Measurements from ENCODE around the gene USP33. TPM values are rescaled to one million over a fixed set of nuclear protein-coding genes. Genes with fewer than 3 reads are reported as not detected.

USP33 gene
- total and polyA plus RNA-seq, 2 of the 13 experiments (the other 11 are each of a cell fraction or from before 2014, with no cell fraction given), result 32.0 to 49.1 TPM

DNA sequence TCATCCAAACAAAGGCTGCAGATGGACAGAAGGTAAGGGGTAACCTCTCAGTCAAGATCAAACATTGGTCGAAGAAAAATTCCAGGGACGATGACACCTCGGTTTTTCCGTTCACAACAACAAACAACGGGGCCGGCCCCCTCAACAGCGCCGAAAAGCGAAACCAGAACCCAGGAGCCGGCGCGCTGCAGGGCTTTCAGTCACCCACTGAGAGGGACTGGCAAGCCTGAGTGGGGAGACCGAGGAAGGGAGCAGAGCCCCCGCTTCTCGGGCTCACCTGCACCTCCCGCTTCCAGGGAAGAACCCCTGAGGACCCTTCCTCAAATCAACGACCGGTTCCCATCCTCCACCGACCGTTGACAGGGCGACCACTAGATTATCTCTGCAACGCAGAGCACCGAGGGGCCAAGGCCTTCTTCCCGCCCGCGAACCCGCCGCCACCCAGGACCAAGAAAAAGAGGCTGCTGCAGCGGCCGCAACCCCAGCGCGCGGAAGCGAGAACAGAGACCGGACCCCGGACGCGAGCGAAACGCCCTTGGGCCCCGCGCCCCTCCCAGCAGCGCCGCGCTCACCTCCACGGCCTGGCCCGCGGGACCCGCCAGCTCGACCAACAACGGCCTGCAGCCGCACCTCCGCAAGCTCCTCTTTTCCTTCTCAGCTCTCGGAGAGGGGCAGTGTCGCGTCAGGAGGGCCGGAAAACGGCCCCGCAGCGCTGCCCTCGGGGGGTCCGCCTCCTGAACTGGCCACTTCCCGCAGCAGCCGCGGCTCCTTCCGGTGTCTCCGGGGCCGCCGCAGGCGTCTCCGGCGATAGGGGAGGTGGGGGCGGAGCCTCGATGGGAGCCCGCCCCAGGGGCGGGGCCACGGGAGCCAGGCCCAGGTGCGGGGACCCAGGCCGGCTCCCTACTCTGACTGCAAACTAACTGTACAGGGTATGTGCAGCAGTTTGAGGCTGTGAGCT, at the start of gene USP33 (continued):
- TF ChIP-seq NRL (CRISPR knock-in tag; IDR thresholded peaks at IDR 0.05; ENCODE audit: borderline replicate concordance) (peak; percentile 68; the same call in 1 of the 2 replicates), SETDB1 (CRISPR knock-in tag; IDR thresholded peaks at IDR 0.05; ENCODE audit: borderline replicate concordance) (no peak), RFX1 (IDR thresholded peaks at IDR 0.05) (no peak), PLRG1 (conservative IDR thresholded peaks at IDR 0.05) (no peak), NFKBIZ (CRISPR knock-in tag; IDR thresholded peaks at IDR 0.05) (0 out of 2 replicates have a peak, but pooled peaks have one; percentile 35), ZBTB21 (CRISPR knock-in tag; IDR thresholded peaks at IDR 0.05) (no peak), NCOA2 (CRISPR knock-in tag; IDR thresholded peaks at IDR 0.05) (peak; percentile 49; the same call in 1 of the 2 replicates), ZC3H13 (CRISPR knock-in tag; IDR thresholded peaks at IDR 0.05) (no peak), KLF16 (CRISPR knock-in tag; IDR thresholded peaks at IDR 0.05) (peak in 1 of 2 experiments; percentile 58; a peak in 2 of 4 replicates), JARID2 (CRISPR knock-in tag; IDR thresholded peaks at IDR 0.05; ENCODE audit: insufficient replicate concordance) (no peak), ZNF629 (CRISPR knock-in tag; conservative IDR thresholded peaks at IDR 0.05) (0 out of 2 replicates have a peak, but pooled peaks have one; percentile 5), MXI1 (IDR thresholded peaks at IDR 0.05; ENCODE audit: borderline replicate concordance, low read depth, low read length) (peak; percentile 69; the same call in 1 of the 3 replicates), ZSCAN20 (CRISPR knock-in tag; IDR thresholded peaks at IDR 0.05; ENCODE audit: borderline replicate concordance) (peak; percentile 25; the same call in 1 of the 2 replicates), ZNF101 (CRISPR knock-in tag; IDR thresholded peaks at IDR 0.05; ENCODE audit: borderline replicate concordance, low read depth) (0 out of 2 replicates have a peak, but pooled peaks have one; percentile 39), SP1 (IDR thresholded peaks at IDR 0.05) (no peak), SP1 (CRISPR knock-in tag; IDR thresholded peaks at IDR 0.05) (peak; percentile 57)
- TF ChIP-seq, protein P1, sequence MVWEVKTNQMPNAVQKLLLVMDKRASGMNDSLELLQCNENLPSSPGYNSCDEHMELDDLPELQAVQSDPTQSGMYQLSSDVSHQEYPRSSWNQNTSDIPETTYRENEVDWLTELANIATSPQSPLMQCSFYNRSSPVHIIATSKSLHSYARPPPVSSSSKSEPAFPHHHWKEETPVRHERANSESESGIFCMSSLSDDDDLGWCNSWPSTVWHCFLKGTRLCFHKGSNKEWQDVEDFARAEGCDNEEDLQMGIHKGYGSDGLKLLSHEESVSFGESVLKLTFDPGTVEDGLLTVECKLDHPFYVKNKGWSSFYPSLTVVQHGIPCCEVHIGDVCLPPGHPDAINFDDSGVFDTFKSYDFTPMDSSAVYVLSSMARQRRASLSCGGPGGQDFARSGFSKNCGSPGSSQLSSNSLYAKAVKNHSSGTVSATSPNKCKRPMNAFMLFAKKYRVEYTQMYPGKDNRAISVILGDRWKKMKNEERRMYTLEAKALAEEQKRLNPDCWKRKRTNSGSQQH (CRISPR knock-in tag; IDR thresholded peaks at IDR 0.05; ENCODE audit: low read depth), result peak; percentile 84
- TF ChIP-seq, protein P2, sequence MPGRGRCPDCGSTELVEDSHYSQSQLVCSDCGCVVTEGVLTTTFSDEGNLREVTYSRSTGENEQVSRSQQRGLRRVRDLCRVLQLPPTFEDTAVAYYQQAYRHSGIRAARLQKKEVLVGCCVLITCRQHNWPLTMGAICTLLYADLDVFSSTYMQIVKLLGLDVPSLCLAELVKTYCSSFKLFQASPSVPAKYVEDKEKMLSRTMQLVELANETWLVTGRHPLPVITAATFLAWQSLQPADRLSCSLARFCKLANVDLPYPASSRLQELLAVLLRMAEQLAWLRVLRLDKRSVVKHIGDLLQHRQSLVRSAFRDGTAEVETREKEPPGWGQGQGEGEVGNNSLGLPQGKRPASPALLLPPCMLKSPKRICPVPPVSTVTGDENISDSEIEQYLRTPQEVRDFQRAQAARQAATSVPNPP (CRISPR knock-in tag; IDR thresholded peaks at IDR 0.05), result 0 out of 2 replicates have a peak, but pooled peaks have one; percentile 13
- TF ChIP-seq, protein P3, sequence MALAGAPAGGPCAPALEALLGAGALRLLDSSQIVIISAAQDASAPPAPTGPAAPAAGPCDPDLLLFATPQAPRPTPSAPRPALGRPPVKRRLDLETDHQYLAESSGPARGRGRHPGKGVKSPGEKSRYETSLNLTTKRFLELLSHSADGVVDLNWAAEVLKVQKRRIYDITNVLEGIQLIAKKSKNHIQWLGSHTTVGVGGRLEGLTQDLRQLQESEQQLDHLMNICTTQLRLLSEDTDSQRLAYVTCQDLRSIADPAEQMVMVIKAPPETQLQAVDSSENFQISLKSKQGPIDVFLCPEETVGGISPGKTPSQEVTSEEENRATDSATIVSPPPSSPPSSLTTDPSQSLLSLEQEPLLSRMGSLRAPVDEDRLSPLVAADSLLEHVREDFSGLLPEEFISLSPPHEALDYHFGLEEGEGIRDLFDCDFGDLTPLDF (CRISPR knock-in tag; IDR thresholded peaks at IDR 0.05), result 0 out of 2 replicates have a peak, but pooled peaks have one; percentile 66
- TF ChIP-seq, protein P4, sequence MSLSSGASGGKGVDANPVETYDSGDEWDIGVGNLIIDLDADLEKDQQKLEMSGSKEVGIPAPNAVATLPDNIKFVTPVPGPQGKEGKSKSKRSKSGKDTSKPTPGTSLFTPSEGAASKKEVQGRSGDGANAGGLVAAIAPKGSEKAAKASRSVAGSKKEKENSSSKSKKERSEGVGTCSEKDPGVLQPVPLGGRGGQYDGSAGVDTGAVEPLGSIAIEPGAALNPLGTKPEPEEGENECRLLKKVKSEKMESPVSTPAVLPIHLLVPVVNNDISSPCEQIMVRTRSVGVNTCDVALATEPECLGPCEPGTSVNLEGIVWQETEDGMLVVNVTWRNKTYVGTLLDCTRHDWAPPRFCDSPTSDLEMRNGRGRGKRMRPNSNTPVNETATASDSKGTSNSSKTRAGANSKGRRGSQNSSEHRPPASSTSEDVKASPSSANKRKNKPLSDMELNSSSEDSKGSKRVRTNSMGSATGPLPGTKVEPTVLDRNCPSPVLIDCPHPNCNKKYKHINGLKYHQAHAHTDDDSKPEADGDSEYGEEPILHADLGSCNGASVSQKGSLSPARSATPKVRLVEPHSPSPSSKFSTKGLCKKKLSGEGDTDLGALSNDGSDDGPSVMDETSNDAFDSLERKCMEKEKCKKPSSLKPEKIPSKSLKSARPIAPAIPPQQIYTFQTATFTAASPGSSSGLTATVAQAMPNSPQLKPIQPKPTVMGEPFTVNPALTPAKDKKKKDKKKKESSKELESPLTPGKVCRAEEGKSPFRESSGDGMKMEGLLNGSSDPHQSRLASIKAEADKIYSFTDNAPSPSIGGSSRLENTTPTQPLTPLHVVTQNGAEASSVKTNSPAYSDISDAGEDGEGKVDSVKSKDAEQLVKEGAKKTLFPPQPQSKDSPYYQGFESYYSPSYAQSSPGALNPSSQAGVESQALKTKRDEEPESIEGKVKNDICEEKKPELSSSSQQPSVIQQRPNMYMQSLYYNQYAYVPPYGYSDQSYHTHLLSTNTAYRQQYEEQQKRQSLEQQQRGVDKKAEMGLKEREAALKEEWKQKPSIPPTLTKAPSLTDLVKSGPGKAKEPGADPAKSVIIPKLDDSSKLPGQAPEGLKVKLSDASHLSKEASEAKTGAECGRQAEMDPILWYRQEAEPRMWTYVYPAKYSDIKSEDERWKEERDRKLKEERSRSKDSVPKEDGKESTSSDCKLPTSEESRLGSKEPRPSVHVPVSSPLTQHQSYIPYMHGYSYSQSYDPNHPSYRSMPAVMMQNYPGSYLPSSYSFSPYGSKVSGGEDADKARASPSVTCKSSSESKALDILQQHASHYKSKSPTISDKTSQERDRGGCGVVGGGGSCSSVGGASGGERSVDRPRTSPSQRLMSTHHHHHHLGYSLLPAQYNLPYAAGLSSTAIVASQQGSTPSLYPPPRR (CRISPR knock-in tag; IDR thresholded peaks at IDR 0.05; ENCODE audit: borderline replicate concordance), result peak; percentile 34; the same call in 1 of the 2 replicates
